ENCODE measurements around the gene CAMKV.
A peak's percentile ranks its signal among the peaks of the same experiment; 100 is the strongest.

CAMKV gene

DNA sequence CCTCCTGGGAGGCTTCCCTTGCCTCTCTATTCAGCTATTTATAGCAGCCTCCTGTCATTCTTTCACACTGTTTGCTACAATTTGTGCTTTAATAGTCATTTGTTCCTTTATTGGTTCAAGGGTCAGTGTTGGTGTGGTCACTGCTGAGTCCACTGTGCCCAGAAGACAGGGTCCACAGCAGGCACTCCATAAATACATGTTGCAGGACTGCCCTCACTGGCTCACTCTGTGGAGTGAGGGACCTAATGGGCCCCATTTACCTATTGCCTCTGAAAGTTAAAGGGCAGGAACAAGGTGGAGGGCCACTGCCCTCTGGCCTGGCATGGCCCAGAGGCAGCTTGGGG is 17.2 kb upstream of the CAMKV start (continued):
- no peak for TF ChIP-seq TOX (CRISPR knock-in tag; IDR thresholded peaks at IDR 0.05; ENCODE audit: borderline replicate concordance)
- TF ChIP-seq TCF4 (CRISPR knock-in tag; IDR thresholded peaks at IDR 0.05; ENCODE audit: borderline replicate concordance) = no peak
- TF ChIP-seq RARB (CRISPR knock-in tag; IDR thresholded peaks at IDR 0.05) = no peak

DNA sequence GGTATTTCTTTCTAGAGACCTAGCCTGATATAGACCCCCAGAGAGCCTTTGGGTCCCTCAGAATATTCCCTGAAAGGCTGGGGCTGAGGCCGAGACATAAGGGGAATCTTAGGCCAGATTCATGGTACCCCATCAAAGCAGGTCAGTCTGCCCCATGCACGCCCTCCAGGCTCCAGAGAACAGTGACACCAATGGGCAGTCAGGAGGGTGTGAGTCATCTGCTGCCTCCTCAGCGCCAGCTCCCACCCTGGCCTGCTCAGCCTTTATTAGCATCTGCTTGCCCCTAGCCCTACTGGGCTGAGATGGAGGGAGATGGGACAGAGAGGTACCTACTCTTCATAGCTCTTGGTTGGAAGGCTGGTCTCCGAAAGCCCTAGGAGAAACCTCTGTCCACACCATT is 14.3 kb upstream of the CAMKV start:
- ATAC-seq = peak; percentile 35; the same call in 1 of the 3 replicates
- no peak for TF ChIP-seq ZNF8 (CRISPR knock-in tag; IDR thresholded peaks at IDR 0.05)
- TF ChIP-seq, protein P1, sequence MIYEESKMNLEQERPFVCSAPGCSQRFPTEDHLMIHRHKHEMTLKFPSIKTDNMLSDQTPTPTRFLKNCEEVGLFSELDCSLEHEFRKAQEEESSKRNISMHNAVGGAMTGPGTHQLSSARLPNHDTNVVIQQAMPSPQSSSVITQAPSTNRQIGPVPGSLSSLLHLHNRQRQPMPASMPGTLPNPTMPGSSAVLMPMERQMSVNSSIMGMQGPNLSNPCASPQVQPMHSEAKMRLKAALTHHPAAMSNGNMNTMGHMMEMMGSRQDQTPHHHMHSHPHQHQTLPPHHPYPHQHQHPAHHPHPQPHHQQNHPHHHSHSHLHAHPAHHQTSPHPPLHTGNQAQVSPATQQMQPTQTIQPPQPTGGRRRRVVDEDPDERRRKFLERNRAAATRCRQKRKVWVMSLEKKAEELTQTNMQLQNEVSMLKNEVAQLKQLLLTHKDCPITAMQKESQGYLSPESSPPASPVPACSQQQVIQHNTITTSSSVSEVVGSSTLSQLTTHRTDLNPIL (CRISPR knock-in tag; IDR thresholded peaks at IDR 0.05; ENCODE audit: low read depth) = no peak
- TF ChIP-seq, protein P2, sequence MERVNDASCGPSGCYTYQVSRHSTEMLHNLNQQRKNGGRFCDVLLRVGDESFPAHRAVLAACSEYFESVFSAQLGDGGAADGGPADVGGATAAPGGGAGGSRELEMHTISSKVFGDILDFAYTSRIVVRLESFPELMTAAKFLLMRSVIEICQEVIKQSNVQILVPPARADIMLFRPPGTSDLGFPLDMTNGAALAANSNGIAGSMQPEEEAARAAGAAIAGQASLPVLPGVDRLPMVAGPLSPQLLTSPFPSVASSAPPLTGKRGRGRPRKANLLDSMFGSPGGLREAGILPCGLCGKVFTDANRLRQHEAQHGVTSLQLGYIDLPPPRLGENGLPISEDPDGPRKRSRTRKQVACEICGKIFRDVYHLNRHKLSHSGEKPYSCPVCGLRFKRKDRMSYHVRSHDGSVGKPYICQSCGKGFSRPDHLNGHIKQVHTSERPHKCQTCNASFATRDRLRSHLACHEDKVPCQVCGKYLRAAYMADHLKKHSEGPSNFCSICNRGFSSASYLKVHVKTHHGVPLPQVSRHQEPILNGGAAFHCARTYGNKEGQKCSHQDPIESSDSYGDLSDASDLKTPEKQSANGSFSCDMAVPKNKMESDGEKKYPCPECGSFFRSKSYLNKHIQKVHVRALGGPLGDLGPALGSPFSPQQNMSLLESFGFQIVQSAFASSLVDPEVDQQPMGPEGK (CRISPR knock-in tag; IDR thresholded peaks at IDR 0.05; ENCODE audit: borderline replicate concordance) = no peak
- no peak for TF ChIP-seq TOX (CRISPR knock-in tag; IDR thresholded peaks at IDR 0.05; ENCODE audit: borderline replicate concordance)
- no peak for TF ChIP-seq ZFP30 (CRISPR knock-in tag; IDR thresholded peaks at IDR 0.05)
- TF ChIP-seq OSR1 (CRISPR knock-in tag; IDR thresholded peaks at IDR 0.05) = no peak
- TF ChIP-seq, protein P3, sequence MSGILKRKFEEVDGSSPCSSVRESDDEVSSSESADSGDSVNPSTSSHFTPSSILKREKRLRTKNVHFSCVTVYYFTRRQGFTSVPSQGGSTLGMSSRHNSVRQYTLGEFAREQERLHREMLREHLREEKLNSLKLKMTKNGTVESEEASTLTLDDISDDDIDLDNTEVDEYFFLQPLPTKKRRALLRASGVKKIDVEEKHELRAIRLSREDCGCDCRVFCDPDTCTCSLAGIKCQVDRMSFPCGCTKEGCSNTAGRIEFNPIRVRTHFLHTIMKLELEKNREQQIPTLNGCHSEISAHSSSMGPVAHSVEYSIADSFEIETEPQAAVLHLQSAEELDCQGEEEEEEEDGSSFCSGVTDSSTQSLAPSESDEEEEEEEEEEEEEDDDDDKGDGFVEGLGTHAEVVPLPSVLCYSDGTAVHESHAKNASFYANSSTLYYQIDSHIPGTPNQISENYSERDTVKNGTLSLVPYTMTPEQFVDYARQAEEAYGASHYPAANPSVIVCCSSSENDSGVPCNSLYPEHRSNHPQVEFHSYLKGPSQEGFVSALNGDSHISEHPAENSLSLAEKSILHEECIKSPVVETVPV (CRISPR knock-in tag; IDR thresholded peaks at IDR 0.05) = no peak
- TF ChIP-seq ZNF70 (CRISPR knock-in tag; IDR thresholded peaks at IDR 0.05) = no peak
- TF ChIP-seq ZNF565 (CRISPR knock-in tag; conservative IDR thresholded peaks at IDR 0.05; ENCODE audit: low read depth) = no peak
- no peak for TF ChIP-seq ARNTL (CRISPR knock-in tag; IDR thresholded peaks at IDR 0.05; ENCODE audit: borderline replicate concordance, low read depth)
- TF ChIP-seq SNAI2 (CRISPR knock-in tag; IDR thresholded peaks at IDR 0.05) = no peak
- no peak for TF ChIP-seq ISL1 (CRISPR knock-in tag; IDR thresholded peaks at IDR 0.05)
- TF ChIP-seq GLIS3 (CRISPR knock-in tag; IDR thresholded peaks at IDR 0.05) = no peak
- TF ChIP-seq ZFP3 (CRISPR knock-in tag; IDR thresholded peaks at IDR 0.05) = no peak
- TF ChIP-seq TCF4 (CRISPR knock-in tag; IDR thresholded peaks at IDR 0.05; ENCODE audit: borderline replicate concordance) = no peak
- TF ChIP-seq, protein P4, sequence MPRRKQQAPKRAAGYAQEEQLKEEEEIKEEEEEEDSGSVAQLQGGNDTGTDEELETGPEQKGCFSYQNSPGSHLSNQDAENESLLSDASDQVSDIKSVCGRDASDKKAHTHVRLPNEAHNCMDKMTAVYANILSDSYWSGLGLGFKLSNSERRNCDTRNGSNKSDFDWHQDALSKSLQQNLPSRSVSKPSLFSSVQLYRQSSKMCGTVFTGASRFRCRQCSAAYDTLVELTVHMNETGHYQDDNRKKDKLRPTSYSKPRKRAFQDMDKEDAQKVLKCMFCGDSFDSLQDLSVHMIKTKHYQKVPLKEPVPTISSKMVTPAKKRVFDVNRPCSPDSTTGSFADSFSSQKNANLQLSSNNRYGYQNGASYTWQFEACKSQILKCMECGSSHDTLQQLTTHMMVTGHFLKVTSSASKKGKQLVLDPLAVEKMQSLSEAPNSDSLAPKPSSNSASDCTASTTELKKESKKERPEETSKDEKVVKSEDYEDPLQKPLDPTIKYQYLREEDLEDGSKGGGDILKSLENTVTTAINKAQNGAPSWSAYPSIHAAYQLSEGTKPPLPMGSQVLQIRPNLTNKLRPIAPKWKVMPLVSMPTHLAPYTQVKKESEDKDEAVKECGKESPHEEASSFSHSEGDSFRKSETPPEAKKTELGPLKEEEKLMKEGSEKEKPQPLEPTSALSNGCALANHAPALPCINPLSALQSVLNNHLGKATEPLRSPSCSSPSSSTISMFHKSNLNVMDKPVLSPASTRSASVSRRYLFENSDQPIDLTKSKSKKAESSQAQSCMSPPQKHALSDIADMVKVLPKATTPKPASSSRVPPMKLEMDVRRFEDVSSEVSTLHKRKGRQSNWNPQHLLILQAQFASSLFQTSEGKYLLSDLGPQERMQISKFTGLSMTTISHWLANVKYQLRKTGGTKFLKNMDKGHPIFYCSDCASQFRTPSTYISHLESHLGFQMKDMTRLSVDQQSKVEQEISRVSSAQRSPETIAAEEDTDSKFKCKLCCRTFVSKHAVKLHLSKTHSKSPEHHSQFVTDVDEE (CRISPR knock-in tag; IDR thresholded peaks at IDR 0.05) = no peak

DNA sequence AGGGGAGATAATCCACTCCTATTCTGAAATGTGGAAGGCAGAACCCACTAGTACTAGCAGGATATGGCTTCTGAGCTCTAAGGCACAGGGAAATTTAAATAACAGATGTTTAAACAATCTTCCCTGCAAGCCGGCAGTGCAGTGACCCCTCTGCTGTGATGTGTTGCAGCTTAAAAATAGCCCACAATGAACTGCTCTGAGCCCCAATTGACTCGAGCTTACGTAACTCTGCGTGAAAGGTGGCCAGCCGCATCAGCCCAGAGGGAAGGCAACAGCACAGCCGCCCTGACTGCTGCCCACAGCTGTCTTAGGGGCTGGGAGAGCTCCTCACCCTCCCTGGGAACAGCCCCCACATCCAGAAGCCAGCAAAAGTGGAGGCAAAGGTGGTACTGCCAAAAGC is 12.5 kb upstream of the CAMKV start:
- no peak for ATAC-seq
- TF ChIP-seq, protein P4 (CRISPR knock-in tag; IDR thresholded peaks at IDR 0.05) = no peak
- TF ChIP-seq, protein P5, sequence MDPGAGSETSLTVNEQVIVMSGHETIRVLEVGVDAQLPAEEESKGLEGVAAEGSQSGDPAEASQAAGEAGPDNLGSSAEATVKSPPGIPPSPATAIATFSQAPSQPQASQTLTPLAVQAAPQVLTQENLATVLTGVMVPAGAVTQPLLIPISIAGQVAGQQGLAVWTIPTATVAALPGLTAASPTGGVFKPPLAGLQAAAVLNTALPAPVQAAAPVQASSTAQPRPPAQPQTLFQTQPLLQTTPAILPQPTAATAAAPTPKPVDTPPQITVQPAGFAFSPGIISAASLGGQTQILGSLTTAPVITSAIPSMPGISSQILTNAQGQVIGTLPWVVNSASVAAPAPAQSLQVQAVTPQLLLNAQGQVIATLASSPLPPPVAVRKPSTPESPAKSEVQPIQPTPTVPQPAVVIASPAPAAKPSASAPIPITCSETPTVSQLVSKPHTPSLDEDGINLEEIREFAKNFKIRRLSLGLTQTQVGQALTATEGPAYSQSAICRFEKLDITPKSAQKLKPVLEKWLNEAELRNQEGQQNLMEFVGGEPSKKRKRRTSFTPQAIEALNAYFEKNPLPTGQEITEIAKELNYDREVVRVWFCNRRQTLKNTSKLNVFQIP (CRISPR knock-in tag; IDR thresholded peaks at IDR 0.05; ENCODE audit: borderline replicate concordance, low read depth) = no peak
- no peak for TF ChIP-seq ZFP3 (CRISPR knock-in tag; IDR thresholded peaks at IDR 0.05)
- TF ChIP-seq ZNF565 (CRISPR knock-in tag; conservative IDR thresholded peaks at IDR 0.05; ENCODE audit: low read depth) = no peak
- TF ChIP-seq, protein P1 (CRISPR knock-in tag; IDR thresholded peaks at IDR 0.05; ENCODE audit: low read depth) = no peak
- no peak for TF ChIP-seq ZFP30 (CRISPR knock-in tag; IDR thresholded peaks at IDR 0.05)
- no peak for TF ChIP-seq PPARA (CRISPR knock-in tag; IDR thresholded peaks at IDR 0.05; ENCODE audit: borderline replicate concordance)
- TF ChIP-seq OSR1 (CRISPR knock-in tag; IDR thresholded peaks at IDR 0.05) = no peak
